Tracheal epithelial cell (primary cell): ENCODE results near the gene TMC5. TPM values are rescaled to one million over a fixed set of nuclear protein-coding genes. Genes with fewer than 3 reads are reported as not detected.

Experiments
- total RNA-seq: library from RNA; depleted of rRNA; stranded (reverse); fragments of >200 nt; gene quantifications from 2 replicates; pipeline ENCODE4 v1.2.1, GENCODE V29; 2014

The TMC5 gene, protein sequence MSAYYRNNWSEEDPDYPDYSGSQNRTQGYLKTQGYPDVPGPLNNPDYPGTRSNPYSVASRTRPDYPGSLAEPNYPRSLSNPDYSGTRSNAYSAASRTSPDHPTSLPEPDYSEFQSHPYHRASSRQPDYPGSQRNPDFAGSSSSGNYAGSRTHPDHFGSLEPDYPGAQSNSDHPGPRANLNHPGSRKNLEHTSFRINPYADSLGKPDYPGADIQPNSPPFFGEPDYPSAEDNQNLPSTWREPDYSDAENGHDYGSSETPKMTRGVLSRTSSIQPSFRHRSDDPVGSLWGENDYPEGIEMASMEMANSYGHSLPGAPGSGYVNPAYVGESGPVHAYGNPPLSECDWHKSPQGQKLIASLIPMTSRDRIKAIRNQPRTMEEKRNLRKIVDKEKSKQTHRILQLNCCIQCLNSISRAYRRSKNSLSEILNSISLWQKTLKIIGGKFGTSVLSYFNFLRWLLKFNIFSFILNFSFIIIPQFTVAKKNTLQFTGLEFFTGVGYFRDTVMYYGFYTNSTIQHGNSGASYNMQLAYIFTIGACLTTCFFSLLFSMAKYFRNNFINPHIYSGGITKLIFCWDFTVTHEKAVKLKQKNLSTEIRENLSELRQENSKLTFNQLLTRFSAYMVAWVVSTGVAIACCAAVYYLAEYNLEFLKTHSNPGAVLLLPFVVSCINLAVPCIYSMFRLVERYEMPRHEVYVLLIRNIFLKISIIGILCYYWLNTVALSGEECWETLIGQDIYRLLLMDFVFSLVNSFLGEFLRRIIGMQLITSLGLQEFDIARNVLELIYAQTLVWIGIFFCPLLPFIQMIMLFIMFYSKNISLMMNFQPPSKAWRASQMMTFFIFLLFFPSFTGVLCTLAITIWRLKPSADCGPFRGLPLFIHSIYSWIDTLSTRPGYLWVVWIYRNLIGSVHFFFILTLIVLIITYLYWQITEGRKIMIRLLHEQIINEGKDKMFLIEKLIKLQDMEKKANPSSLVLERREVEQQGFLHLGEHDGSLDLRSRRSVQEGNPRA
- 0.43 TPM in 1 of 2 replicates, not detected in the other for total RNA-seq

GRCh38 chr16:19417640-19418039 is at the start of gene TMC5:
Gene TMC5 (plus strand): TSS chr16:19417883. CDS start chr16:19440039, 22,156 bp downstream.

GRCh38 chr16:19521471-19522396 is 104.1 kb downstream of the TMC5 start, which contains the start of gene GDE1:
Gene GDE1 (minus strand): TSS chr16:19522098. CDS start chr16:19521964, 134 bp downstream.

DNA sequence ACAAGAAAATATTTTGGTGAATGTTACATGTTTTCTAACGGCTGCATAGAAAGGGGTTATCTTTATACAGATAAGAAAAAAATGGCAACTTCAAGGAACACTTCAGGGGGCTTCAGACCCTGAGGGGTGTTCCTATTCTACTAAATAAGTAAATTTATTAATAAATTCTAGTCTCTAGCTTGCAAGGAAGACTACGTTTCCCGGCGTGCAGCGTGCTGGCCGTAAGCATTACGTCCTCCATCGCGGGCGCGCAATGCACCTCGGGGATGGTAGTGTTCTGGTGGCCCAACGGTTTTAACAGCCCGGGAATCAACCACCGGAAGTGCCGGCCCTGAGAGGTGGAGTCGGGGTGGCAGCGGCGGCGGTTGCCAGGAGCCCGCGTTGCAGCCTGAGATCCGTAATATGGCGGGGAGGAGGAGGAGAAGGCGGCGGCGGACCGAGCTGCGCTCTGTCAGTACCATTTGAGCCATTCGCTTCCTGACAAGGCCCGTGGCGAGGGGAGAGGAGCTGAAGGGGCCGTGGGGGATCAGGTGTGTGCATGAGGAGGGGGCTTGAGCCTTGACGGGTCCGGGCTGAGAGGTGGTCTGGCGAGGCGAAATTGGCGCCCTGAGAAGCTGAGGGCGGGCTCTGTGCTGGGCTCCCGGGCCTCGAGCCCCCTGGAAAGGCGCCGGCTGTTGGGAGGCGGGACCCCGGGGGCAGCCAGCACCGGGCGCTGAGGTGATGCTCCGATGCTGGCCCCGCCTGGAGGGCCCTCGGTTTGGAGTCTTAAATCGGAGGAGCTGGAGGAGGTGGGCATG is 106.1 kb downstream of the TMC5 start, which contains the start of gene CCP110:
TSS of gene CCP110 (plus strand) at position 384 of the 797 bp plus-strand sequence. CDS start 3,940 bp downstream, outside the sequence.

Other genes with a start within 250 kb of the TMC5 start
- gene SYT17, start 249.6 kb upstream of the TMC5 start, total RNA-seq = 1.7 and 6.3 TPM in 2 replicates
- gene CLEC19A, start 132.2 kb upstream of the TMC5 start, total RNA-seq = not detected in 2 replicates
- 67.0 and 124 TPM in 2 replicates for gene GDE1, start 104.2 kb downstream of the TMC5 start, total RNA-seq
- 2.7 and 6.0 TPM in 2 replicates for gene CCP110, start 106.1 kb downstream of the TMC5 start, total RNA-seq
- 9.2 and 15.9 TPM in 2 replicates for gene VPS35L, start 137.8 kb downstream of the TMC5 start, total RNA-seq